ENCODE measurements around the gene NAGS.

DNA sequence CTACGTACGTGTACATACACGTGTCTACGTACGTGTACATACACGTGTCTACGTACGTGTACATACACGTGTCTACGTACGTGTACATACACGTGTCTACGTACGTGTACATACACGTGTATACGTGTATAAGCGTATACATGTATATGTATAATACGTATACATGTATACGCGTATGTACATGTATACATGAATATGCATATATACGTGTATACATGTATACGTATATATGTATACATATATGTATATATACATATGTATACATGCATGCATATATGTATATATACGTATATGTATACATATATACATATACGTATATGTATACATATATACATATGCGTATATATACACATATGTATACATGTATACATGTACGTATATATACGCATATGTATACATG is 28.5 kb upstream of the NAGS start:
- TF ChIP-seq, protein P1, sequence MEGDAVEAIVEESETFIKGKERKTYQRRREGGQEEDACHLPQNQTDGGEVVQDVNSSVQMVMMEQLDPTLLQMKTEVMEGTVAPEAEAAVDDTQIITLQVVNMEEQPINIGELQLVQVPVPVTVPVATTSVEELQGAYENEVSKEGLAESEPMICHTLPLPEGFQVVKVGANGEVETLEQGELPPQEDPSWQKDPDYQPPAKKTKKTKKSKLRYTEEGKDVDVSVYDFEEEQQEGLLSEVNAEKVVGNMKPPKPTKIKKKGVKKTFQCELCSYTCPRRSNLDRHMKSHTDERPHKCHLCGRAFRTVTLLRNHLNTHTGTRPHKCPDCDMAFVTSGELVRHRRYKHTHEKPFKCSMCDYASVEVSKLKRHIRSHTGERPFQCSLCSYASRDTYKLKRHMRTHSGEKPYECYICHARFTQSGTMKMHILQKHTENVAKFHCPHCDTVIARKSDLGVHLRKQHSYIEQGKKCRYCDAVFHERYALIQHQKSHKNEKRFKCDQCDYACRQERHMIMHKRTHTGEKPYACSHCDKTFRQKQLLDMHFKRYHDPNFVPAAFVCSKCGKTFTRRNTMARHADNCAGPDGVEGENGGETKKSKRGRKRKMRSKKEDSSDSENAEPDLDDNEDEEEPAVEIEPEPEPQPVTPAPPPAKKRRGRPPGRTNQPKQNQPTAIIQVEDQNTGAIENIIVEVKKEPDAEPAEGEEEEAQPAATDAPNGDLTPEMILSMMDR (IDR thresholded peaks at IDR 0.05) = no peak
- no peak for TF ChIP-seq POLR2A (IDR thresholded peaks at IDR 0.05; ENCODE audit: low read length)
- no peak for TF ChIP-seq SREBF2 (IDR thresholded peaks at IDR 0.05)
- no peak for TF ChIP-seq EP300 (IDR thresholded peaks at IDR 0.05)
- TF ChIP-seq, protein P2, sequence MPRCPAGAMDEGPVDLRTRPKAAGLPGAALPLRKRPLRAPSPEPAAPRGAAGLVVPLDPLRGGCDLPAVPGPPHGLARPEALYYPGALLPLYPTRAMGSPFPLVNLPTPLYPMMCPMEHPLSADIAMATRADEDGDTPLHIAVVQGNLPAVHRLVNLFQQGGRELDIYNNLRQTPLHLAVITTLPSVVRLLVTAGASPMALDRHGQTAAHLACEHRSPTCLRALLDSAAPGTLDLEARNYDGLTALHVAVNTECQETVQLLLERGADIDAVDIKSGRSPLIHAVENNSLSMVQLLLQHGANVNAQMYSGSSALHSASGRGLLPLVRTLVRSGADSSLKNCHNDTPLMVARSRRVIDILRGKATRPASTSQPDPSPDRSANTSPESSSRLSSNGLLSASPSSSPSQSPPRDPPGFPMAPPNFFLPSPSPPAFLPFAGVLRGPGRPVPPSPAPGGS (IDR thresholded peaks at IDR 0.05) = no peak
- TF ChIP-seq, protein P3, sequence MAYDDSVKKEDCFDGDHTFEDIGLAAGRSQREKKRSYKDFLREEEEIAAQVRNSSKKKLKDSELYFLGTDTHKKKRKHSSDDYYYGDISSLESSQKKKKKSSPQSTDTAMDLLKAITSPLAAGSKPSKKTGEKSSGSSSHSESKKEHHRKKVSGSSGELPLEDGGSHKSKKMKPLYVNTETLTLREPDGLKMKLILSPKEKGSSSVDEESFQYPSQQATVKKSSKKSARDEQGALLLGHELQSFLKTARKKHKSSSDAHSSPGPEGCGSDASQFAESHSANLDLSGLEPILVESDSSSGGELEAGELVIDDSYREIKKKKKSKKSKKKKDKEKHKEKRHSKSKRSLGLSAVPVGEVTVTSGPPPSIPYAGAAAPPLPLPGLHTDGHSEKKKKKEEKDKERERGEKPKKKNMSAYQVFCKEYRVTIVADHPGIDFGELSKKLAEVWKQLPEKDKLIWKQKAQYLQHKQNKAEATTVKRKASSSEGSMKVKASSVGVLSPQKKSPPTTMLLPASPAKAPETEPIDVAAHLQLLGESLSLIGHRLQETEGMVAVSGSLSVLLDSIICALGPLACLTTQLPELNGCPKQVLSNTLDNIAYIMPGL (CRISPR knock-in tag; IDR thresholded peaks at IDR 0.05; ENCODE audit: borderline replicate concordance) = no peak
- TF ChIP-seq, protein P4, sequence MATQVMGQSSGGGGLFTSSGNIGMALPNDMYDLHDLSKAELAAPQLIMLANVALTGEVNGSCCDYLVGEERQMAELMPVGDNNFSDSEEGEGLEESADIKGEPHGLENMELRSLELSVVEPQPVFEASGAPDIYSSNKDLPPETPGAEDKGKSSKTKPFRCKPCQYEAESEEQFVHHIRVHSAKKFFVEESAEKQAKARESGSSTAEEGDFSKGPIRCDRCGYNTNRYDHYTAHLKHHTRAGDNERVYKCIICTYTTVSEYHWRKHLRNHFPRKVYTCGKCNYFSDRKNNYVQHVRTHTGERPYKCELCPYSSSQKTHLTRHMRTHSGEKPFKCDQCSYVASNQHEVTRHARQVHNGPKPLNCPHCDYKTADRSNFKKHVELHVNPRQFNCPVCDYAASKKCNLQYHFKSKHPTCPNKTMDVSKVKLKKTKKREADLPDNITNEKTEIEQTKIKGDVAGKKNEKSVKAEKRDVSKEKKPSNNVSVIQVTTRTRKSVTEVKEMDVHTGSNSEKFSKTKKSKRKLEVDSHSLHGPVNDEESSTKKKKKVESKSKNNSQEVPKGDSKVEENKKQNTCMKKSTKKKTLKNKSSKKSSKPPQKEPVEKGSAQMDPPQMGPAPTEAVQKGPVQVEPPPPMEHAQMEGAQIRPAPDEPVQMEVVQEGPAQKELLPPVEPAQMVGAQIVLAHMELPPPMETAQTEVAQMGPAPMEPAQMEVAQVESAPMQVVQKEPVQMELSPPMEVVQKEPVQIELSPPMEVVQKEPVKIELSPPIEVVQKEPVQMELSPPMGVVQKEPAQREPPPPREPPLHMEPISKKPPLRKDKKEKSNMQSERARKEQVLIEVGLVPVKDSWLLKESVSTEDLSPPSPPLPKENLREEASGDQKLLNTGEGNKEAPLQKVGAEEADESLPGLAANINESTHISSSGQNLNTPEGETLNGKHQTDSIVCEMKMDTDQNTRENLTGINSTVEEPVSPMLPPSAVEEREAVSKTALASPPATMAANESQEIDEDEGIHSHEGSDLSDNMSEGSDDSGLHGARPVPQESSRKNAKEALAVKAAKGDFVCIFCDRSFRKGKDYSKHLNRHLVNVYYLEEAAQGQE (IDR thresholded peaks at IDR 0.05) = no peak
- no peak for TF ChIP-seq RAD21 (conservative IDR thresholded peaks at IDR 0.05 in 1 of 2, IDR thresholded peaks at IDR 0.05 in 1 of 2)
- TF ChIP-seq MAZ (IDR thresholded peaks at IDR 0.05; ENCODE audit: borderline replicate concordance, low read depth, low read length) = no peak
- TF ChIP-seq JUNB (IDR thresholded peaks at IDR 0.05) = no peak
